ENCODE results near the gene RBM41.
A peak's percentile ranks its signal among the peaks of the same experiment; 100 is the strongest.
"Not testable (repeated sequence)": the region's sequence is repeated elsewhere in the genome, so short reads cannot be mapped to it uniquely, and the experiment has no call there.

Gene RBM41

DNA sequence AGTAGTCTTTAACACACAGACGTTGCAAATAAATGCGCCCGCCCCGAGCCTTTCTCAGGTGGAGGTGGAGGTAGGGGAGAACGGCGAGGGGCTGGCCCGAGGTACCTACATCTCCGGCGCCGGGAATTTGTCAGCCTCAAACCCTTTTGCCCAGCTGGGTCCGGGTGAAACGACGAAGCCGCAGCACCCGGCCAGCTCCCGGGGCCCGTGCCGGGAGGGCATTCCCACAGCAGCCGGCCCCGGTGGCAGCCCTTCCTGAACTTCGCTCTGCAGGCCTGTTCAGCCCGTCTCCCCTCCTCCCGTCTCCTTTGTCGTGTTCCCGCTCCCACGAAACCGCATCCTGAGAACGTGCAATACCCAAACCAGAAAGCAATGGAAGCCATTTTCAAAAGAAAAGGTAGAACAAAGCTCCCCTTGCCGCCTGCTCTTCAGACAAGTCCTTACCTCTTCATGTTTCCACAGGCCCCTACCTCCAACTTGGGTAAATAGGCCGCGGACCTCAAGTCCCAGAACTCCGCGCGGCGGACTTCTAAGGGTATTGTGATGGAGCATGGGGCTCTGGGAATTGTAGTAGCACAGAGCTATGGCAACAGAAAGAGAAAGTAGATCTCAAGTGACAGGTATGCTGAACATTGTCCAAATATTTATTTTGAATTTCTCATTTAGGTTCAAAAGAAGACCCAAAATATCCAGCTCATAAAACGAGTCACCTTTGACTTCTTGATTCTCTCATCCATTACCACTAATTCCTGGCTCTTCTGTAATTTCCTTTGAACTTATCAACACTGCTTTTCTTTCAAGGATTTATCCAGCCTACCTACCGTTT lies at the start of gene RBM41:
TSS of gene RBM41 (minus strand) at position 501 of the 826 bp plus-strand sequence. CDS start at position 452, 49 bp downstream.
- TF ChIP-seq, protein P1, sequence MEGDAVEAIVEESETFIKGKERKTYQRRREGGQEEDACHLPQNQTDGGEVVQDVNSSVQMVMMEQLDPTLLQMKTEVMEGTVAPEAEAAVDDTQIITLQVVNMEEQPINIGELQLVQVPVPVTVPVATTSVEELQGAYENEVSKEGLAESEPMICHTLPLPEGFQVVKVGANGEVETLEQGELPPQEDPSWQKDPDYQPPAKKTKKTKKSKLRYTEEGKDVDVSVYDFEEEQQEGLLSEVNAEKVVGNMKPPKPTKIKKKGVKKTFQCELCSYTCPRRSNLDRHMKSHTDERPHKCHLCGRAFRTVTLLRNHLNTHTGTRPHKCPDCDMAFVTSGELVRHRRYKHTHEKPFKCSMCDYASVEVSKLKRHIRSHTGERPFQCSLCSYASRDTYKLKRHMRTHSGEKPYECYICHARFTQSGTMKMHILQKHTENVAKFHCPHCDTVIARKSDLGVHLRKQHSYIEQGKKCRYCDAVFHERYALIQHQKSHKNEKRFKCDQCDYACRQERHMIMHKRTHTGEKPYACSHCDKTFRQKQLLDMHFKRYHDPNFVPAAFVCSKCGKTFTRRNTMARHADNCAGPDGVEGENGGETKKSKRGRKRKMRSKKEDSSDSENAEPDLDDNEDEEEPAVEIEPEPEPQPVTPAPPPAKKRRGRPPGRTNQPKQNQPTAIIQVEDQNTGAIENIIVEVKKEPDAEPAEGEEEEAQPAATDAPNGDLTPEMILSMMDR (conservative IDR thresholded peaks at IDR 0.05; ENCODE audit: low read depth, low read length) = no peak
- DNase-seq (ENCODE audit: low read depth) = no peak
- H3K4me3 ChIP-seq (ENCODE audit: low read length) = peak within 1 kb of the TSS; percentile 62

GRCh38 chrX:107168257-107168656 lies 49.6 kb upstream of the RBM41 start:
- TF ChIP-seq, protein P1 (conservative IDR thresholded peaks at IDR 0.05; ENCODE audit: low read depth, low read length) = no peak
- no peak overlapping the region for H3K4me3 ChIP-seq (ENCODE audit: low read length)
- DNase-seq (ENCODE audit: low read depth) = no peak

GRCh38 chrX:107167163-107167921 lies 48.7 kb upstream of the RBM41 start:
- no peak overlapping the region for H3K4me3 ChIP-seq (ENCODE audit: low read length)
- no peak for DNase-seq (ENCODE audit: low read depth)
- TF ChIP-seq, protein P1 (conservative IDR thresholded peaks at IDR 0.05; ENCODE audit: low read depth, low read length) = no peak

DNA sequence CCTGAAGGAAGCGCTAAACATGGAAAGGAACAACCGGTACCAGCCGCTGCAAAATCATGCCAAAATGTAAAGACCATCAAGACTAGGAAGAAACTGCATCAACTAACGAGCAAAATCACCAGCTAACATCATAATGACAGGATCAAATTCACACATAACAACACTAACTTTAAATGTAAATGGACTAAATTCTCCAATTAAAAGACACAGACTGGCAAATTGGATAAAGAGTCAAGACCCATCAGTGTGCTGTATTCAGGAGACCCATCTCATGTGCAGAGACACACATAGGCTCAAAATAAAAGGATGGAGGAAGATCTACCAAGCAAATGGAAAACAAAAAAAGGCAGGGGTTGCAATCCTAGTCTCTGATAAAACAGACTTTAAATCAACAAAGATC lies 39.0 kb upstream of the RBM41 start:
- not testable (repeated sequence) for DNase-seq (ENCODE audit: low read depth); H3K4me3 ChIP-seq (ENCODE audit: low read length)

GRCh38 chrX:107155621-107156430 lies 37.2 kb upstream of the RBM41 start:
- DNase-seq (ENCODE audit: low read depth); H3K4me3 ChIP-seq (ENCODE audit: low read length): not testable (repeated sequence)

DNA sequence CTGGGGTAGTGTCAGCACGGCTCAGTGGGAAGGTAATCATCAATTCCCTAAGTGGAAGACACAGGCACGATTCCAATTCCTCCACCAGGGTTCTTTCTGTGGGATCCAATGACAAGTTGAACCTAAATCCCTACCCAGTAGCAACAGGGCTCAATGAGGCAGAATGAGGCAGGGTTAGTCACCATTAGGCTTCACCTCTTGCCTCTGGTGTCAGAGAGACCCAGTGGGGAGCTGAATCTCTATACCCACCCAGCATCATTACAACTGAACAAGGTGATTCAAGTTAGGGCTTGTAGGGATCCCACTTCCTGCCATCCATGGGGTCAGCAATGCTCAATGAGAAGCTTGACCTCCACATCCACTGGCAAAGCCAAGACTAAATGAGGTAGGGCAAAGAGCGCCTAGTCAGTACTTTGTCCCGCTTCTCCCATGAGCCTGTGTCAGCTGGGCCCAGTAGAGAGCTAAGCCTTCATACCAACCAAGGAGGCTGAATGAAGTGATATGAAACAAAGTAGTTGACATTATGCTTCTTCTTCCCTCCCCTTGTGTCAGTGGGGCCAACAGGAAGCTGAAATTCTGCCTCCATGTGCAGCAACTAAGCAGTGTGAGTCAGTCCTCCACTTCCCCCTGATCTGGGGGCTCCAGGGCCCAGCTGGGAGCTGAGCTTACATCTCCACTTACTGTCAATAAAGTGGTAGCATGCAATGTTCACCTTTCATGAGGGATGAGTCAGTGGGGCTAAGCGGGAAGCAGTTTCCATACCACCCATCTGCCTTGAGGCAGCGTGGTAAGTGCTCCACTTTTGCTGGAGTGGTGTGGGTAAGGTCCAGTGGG lies 36.4 kb upstream of the RBM41 start:
- H3K4me3 ChIP-seq (ENCODE audit: low read length) = no peak overlapping the region
- TF ChIP-seq, protein P1 (conservative IDR thresholded peaks at IDR 0.05; ENCODE audit: low read depth, low read length) = no peak
- no peak for DNase-seq (ENCODE audit: low read depth)

GRCh38 chrX:107153005-107153404 lies 34.4 kb upstream of the RBM41 start:
- H3K4me3 ChIP-seq (ENCODE audit: low read length) = no peak overlapping the region
- no peak for DNase-seq (ENCODE audit: low read depth)
- TF ChIP-seq, protein P1 (conservative IDR thresholded peaks at IDR 0.05; ENCODE audit: low read depth, low read length) = no peak

All from retinal pigment epithelial cell (primary cell).